C1 segment of cervical spinal cord (tissue), 14 donors: ENCODE results near the gene TRIM34.
"Not testable (repeated sequence)": the region's sequence is repeated elsewhere in the genome, so short reads cannot be mapped to it uniquely, and the experiment has no call there.

Experiments
- DNase-seq, 14 donors: peaks; one replicate each; lab custom pipeline; 2025; lab: John Stamatoyannopoulos, UW

TRIM34 gene, protein sequence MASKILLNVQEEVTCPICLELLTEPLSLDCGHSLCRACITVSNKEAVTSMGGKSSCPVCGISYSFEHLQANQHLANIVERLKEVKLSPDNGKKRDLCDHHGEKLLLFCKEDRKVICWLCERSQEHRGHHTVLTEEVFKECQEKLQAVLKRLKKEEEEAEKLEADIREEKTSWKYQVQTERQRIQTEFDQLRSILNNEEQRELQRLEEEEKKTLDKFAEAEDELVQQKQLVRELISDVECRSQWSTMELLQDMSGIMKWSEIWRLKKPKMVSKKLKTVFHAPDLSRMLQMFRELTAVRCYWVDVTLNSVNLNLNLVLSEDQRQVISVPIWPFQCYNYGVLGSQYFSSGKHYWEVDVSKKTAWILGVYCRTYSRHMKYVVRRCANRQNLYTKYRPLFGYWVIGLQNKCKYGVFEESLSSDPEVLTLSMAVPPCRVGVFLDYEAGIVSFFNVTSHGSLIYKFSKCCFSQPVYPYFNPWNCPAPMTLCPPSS

DNA sequence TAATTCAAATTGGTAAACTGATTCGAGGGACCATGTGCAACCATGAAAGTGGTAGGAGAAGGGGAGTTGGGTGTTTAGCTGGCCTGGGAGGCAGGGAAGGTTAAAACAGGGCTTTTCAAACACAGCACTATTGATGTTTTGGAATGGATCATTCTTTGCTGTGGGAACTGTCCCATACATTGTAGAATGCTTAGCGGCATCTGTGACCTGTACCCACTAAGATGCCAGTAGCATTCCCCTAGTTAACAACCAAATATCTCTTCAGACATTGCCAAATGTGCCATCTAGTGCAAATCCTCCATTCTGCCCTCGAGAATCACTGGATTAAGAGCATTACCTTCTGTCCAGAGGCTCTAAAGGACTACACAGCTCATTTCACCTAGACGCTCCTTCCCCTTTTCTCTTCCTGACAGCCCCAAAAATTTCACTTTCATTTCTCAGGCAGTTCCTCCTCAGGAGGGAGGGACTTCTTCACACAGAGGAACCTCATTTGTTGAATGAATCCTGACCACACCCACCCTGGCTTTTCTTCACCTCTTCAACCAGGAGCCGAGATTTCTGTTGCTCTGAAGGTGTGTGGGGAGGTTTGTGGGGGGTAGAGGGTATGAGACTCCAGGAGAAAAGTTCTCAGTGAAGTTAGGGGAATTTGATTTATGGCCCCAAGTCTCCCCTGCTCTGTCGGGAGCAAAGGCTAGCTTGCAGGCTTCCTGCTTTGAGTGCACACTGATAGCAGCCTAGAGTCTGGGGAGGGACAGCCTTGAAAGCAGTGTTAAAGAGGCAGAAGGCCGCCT lies at the start of gene TRIM34:
TRIM34 (plus strand) TSS at position 513 of the 791 bp plus-strand sequence. CDS start 7,331 bp downstream, outside the sequence.
- peak in 7 of 14 donors; percentile 8 to 44 (median 32) for DNase-seq

DNA sequence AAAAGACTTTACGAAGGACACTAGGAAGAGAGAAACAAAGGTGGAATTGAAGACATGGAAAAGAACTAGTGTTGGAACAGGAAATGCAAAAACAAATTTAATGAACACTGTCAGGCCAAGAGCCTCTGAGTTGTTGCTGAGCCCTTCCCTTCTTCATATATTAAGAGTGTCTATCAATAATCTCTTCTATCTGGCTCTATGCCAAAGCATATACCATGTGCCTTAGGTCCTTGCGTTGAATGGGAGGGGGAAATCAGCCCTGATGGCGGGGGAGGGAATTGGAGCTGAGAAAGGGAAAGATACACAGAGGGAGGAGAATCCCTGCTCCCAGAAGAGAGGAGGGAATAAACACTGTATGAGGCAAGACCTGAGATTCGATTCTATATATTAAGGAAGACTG lies 49.6 kb upstream of the TRIM34 start:
- no peak for DNase-seq

DNA sequence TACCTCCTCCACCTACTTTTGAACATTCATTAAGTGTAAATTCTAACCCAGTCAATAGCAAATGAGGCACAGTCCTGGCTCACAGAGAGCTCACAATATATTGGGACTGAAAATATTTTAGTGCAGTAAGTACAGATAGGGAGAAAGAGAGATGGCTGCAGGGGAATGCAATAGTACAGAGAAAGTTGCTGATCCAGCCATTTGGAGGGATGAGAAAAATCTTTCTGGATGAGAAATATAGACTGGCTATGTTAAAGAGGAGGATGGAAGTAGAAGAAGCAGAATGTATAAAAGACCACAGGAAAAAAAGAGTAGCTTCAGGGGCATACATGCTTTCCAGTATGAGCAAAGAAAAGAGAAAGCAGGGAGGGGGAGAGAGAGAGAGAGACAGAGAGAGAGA lies 47.7 kb upstream of the TRIM34 start:
- DNase-seq: no peak

DNA sequence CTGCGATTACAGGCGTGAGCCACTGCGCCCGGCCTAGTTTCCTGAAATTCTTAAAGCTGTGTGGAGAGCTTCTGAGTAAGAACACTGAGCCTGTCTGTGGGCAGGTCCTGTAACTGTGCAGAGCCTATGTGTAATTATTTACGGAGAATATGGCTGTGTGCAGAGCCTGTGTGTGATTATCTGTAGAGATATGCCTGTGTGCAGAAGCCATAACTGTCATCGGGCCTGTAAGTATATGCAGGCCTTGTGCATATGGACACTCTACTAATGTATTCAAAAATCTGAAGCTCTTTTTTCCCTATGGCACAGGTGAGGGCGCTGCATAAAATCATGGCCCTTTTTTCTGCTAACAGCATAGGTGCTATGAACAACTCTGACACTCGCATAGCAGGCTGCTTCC lies 44.2 kb upstream of the TRIM34 start, which contains the start of gene OR52B6:
OR52B6 (plus strand) TSS at position 301 of the 400 bp plus-strand sequence; CDS start at position 301, 0 bp downstream.
- DNase-seq: no peak

DNA sequence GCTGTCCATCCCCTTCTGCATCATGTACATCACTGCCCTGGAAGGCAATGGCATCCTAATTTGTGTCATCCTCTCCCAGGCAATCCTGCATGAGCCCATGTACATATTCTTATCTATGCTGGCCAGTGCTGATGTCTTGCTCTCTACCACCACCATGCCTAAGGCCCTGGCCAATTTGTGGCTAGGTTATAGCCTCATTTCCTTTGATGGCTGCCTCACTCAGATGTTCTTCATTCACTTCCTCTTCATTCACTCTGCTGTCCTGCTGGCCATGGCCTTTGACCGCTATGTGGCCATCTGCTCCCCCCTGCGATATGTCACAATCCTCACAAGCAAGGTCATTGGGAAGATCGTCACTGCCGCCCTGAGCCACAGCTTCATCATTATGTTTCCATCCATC lies 43.8 kb upstream of the TRIM34 start:
- no peak for DNase-seq

DNA sequence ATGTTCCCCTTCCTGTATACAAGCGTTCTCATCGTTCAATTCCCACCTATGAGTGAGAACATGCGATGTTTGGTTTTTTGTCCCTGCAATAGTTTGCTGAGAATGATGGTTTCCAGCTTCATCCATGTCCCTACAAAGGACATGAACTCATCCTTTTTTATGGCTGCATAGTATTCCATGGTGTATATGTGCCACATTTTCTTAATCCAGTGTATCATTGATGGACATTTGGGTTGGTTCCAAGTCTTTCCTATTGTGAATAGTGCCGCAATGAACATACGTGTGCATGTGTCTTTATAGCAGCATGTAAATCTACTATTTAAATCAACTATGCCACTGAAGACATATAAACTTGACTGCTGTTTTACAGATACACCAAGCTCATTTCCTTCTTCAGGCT lies 40.3 kb upstream of the TRIM34 start:
- DNase-seq: not testable (repeated sequence)

DNA sequence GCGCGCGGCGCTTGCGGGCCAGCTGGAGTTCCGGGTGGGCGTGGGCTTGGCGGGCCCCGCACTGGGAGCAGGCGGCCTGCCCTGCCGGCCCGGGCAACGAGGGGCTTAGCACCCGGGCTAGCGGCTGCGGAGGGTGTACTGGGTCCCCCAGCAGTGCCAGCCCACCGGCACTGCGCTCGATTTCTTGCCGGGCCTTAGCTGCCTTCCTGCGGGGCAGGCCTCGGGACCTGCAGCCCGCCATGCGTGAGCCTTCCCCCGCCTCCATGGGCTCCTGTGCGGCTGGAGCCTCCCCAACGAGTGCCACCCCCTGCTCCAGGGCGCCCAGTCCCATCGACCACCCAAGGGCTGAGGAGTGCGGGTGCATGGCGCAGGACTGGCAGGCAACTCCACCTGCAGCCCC lies 34.9 kb upstream of the TRIM34 start:
- not testable (repeated sequence) for DNase-seq

DNA sequence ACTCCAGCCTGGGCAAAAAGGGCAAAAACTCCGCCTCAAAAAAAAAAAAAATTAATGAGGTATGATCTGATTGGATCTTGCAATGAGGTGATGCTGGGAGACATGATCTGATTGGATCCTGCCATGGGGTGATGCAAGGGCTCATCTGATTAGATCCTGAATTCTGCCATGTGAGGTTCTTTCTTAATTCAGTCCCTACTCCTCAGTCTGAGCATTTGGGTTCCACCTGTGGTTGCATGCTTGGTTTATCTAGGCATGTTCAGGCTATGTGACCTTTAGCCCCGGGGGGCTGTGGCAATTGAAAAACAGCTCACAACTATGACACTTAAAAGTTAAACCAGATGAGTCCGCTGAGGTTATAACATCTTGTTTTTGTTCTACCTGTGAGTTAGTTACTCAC lies 33.2 kb upstream of the TRIM34 start:
- DNase-seq: no peak

DNA sequence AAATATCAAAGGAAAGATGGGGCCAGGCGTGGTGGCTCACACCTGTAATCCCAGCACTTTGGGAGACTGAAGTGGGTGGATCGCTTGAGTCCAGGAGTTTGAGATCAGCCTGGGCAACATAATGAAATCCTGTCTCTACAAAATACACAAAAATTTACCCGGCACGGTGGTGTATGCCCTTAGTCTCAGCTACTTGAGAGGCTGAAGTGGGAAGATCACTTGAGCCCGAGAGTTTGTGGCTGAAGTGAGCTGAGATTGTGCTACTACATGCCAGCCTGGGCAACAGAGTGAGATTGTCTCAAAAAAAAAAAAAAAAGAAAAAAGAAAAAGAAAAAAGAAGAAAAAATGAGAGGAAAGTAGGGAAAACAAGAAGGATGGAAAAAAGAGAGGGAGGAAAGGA lies 32.2 kb upstream of the TRIM34 start:
- no peak for DNase-seq

DNA sequence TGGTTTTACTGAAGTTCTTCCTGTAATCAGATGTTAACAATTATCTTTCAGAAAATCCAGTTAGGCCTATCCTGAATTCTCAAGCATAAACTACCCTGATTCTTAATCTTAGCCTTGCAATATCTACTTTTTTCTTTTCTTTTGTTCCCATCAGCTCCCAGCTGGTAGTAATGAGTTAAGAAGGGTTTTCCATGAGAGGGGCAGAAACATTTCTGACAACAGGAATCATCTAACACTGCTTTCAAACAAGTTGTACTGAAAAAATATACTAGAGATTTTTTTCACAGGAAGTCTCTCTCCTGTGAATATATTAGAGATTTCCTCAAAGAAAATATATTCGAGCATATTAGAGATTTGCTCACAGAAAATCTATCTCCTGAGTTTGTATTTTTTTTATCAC lies 31.7 kb upstream of the TRIM34 start:
- DNase-seq: no peak

DNA sequence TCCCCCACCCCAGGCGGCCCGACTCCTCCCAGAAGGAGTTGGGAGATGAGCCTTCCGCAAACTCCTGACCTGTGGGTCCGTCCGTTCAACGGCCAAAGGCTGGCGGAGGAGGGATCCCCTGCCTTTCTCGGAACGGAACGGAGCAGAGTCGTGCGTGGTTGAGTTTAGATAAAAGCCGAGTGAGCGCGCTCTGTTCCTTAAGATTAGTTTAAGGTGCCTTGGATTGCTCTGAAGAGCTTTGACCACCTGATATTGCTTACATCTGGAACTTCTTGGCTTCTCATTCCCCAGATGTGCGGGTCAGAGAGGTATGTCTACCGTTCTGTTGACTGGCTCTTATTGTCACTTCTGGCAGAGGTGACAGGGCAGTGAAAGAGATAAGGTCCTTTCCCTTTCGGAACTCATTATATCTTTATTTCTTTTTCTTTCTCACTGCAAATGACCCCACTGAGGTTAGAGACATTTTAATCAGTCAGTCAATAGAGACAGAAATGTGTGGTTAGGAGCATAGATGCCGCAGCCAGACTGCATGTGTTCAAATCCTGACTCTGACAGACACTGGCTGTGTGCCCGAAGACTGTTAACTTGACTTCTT lies 28.1 kb upstream of the TRIM34 start, which contains the start of gene TRIM6:
TRIM6 (plus strand) TSS at position 31 of the 595 bp plus-strand sequence; CDS start at position 292, 261 bp downstream.
- DNase-seq: peak in 4 of 14 donors; percentile 4 to 18 (median 10)

DNA sequence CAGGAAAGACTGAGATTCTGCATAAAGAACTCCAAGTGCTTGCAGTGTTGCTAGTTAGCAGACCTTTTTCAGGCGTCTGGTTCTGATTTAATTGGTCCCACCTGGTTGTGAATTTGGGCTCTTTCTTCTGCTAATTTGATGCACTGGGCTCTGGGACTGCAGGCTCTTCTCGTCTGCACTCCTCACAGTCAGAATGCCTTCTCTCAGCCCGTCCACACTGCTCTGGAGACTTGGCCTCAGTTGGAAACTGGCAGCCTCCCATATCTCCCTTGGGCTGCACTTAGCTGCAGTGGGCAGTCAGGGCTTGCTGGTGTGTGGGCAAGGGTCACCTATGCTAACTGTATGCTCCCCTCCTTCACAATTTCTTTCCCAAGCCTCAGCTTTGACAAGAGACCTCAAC lies 26.8 kb upstream of the TRIM34 start:
- no peak for DNase-seq

DNA sequence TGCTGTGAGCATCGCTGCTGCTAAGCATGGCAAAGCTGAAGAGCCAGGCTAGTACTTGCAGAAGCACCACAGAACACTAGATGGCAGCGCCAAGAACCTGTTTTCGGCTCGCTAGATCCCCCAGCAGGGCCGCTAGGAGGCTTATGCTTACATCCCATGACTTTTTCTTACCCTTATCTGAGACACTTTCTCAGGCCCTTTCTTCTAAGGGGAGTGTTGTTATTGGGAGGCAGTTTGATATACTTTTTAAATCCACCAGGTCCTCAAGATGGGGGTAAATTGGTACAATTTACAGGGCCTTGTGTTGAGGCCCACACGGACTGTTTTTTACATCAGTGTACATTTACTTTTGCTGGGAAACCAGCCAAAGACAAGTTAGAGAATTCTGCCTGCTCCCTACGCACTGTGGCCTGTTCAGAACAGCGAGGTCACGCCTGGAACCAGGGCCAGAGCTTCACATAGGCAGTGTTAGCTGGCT lies 24.4 kb upstream of the TRIM34 start:
- DNase-seq: peak in 4 of 14 donors; percentile 5 to 19 (median 15)

DNA sequence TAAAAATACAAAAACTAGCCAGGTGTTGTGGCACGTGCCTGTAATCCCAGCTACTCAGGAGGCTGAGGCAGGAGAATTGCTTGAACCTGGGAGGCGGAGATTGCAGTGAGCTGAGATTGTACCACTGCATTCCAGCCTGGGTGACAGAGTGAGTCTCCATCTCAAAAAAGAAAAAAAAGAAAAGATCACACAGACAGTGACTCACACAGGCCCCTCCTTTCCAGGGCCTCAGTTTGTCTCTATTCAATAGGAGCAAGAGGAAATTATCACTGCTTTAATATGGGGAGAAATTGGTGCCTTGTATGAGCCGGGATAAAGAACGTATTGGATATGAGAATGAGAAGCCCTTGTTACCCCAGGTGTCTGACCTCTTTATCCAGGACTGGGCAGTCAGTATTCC lies 22.0 kb upstream of the TRIM34 start:
- DNase-seq: not testable (repeated sequence)

DNA sequence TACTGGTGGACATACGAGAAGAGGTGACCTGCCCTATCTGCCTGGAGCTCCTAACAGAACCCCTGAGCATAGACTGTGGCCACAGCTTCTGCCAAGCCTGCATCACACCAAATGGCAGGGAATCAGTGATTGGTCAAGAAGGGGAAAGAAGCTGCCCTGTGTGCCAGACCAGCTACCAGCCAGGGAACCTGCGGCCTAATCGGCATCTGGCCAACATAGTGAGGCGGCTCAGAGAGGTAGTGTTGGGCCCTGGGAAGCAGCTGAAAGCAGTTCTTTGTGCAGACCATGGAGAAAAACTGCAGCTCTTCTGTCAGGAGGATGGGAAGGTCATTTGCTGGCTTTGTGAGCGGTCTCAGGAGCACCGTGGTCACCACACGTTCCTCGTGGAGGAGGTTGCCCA lies 21.5 kb upstream of the TRIM34 start:
- peak in 2 of 14 donors; percentile 18 to 40 for DNase-seq

DNA sequence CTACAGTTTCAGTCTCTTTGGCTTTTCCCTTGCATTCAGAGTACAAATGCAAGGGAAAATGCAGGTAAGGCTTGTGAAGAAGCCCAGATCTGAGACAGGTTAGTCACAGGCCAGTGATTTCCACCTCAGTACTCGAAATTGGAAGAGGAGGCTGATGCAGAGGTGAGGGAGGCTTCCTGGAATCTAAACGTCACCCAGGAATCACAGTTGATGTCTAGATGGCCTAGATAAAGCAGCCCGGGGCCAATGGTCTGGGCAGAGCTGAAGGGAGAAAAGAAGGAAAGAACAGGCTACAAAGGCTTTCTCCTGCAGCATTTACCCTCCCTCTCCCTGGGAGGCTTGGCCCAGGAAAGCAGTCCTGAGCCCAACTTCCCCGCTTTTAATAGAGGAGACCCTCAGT lies 19.9 kb upstream of the TRIM34 start:
- DNase-seq: no peak

DNA sequence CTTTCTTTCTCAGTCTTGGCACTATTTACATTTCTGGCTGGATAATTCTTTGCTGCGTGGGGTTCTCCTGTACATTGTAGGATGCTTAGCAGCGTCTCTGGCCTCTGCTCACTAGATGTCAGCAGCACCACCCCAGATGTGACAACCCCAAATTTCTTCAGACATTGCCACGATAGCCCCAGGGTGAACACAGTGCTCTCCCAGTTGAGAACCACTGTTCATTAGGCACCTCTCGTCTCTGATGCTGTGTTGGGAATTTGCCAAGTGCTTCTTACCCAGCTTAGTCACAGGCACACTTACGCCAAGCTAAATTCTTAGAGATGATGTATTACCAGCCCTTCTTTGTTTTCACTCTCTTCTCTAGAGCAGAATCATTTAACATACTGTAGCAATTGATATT lies 19.0 kb upstream of the TRIM34 start:
- no peak for DNase-seq

DNA sequence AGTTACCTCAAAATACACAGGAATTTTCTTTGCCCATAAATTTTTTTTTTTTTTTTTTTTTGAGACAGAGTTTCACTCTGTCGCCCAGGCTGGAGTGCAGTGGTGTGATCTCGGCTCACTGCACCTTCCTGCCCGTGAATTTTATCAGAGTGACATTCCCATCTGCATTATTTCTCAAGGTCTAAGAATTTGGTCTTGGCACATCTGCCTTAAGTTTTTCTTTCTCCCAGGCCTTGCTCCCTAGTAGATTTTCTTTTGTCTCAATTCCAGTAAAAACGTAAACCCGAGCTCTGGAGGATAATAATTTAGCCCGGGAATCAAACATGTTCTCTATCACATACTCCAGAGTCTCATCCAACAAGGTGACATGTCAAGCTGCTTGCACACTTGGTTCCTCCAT lies 16.0 kb upstream of the TRIM34 start:
- no peak for DNase-seq

DNA sequence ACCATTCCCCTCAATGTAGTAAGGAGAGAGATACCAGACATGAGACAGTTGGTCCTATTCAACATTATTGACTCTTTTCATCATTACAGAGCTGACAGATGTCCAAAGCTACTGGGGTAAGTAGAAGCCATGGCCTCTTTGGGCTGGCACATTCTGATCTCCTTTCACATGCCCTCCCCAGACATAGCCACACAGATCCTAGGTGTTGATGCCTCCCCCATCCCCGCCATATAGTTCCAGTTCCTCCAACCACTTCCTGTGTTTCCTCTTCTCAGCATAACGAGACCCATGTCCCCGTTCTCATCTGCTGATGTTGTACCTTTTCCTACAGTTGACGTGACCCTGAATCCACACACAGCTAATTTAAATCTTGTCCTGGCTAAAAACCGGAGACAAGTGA lies 14.4 kb upstream of the TRIM34 start:
- DNase-seq: no peak

DNA sequence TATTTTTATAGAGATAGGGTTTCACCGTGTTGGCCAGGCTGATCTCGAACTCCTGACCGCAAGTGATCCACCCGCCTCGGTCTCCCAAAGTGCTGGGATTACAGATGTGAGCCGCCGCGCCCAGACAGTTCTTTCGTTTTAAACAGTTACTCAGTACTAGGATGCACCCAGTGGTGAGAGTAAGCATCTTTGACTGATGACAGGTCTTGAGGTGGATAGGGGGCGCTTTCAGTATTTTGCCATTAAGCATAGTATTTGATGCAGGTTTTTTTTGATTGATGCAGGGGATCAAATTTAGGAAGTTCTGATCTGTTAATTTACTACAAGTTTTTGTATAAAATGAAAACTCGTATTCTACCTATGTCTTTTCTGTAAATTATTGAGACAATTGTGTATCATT lies 13.2 kb upstream of the TRIM34 start:
- DNase-seq: no peak

DNA sequence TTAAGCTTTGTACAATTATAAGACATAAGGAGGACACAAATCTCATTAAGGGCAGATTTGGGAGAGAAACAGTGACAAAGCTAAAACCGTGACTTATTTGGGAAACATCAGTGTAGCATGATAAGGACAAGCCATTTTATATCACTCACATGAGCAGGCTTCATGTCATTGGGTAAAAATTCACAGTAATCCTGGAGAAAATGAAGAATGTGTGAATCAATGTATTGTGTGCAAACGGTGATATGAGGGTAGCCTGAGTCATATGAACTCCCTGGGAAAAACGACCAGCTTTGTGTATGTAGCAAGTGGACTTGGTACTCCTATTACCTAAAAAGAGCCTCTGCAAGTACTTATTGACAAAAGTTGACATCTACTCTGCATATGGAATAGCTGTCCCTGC lies 6.0 kb upstream of the TRIM34 start:
- no peak for DNase-seq
